OCI-LY7 (cell line): Measurements from ENCODE around the gene MON1A.

ENCODE experiments used
- EZH2phosphoT487 ChIP-seq: fragments of 200-600 bp; sonication (generic); IDR thresholded peaks from 2 replicates; pipeline ENCODE4 v1.6.1; 2018; ENCODE audit warnings: low read depth, borderline replicate concordance, mild to moderate bottlenecking, mixed run types, antibody characterized with exemption, low read length, moderate library complexity, mixed read lengths
- TF ChIP-seq, protein P1 (sequence below): fragments of 200-600 bp; sonication (generic); conservative IDR thresholded peaks from 2 replicates; pipeline ENCODE4 v1.5.1; 2014; ENCODE audit warnings: mild to moderate bottlenecking, antibody characterized with exemption, low read length, moderate library complexity, mixed read lengths

DNA sequence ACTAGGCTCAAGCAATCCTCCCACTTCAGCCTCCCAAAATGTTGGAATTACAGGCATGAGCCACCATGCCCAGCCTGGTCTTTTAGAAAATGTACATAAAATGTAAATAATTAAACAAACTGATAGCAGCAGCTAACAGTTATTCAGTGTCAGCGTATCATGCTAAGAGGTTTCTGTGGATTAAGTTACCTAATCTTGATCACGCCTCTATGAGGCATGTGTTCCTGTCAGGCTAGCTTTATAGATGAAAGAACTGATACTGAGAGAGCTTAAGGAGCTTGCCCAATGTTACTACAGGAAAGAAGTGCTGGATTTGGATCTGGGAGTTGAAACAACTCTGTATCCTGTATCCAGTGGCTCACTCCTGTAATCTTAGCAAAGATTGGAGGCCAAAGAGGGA is 14.7 kb downstream of the MON1A start:
- TF ChIP-seq, protein P1, sequence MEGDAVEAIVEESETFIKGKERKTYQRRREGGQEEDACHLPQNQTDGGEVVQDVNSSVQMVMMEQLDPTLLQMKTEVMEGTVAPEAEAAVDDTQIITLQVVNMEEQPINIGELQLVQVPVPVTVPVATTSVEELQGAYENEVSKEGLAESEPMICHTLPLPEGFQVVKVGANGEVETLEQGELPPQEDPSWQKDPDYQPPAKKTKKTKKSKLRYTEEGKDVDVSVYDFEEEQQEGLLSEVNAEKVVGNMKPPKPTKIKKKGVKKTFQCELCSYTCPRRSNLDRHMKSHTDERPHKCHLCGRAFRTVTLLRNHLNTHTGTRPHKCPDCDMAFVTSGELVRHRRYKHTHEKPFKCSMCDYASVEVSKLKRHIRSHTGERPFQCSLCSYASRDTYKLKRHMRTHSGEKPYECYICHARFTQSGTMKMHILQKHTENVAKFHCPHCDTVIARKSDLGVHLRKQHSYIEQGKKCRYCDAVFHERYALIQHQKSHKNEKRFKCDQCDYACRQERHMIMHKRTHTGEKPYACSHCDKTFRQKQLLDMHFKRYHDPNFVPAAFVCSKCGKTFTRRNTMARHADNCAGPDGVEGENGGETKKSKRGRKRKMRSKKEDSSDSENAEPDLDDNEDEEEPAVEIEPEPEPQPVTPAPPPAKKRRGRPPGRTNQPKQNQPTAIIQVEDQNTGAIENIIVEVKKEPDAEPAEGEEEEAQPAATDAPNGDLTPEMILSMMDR: no peak
- no peak for TF ChIP-seq EZH2phosphoT487
